ENCODE results near the gene BATF3.
A peak's percentile ranks its signal among the peaks of the same experiment; 100 is the strongest.
"Not testable (repeated sequence)": the region's sequence is repeated elsewhere in the genome, so short reads cannot be mapped to it uniquely, and the experiment has no call there.

The BATF3 gene

GRCh38 chr1:212721388-212722247, 22.0 kb upstream of the BATF3 start:
- peak; percentile 83 for DNase-seq (ENCODE audit: low read depth)
- no peak for TF ChIP-seq CTCF (conservative IDR thresholded peaks at IDR 0.05; ENCODE audit: control insufficient read depth, insufficient read depth, low read depth, low read length)
- H3K4me3 ChIP-seq (ENCODE audit: control insufficient read depth, low read depth, low read length): no peak overlapping the region

- DNase-seq (ENCODE audit: low read depth): no peak
- no peak for TF ChIP-seq CTCF (conservative IDR thresholded peaks at IDR 0.05; ENCODE audit: control insufficient read depth, insufficient read depth, low read depth, low read length)
- H3K4me3 ChIP-seq (ENCODE audit: control insufficient read depth, low read depth, low read length): no peak overlapping the region
Observed at GRCh38 chr1:212719633-212720032, 20.0 kb upstream of the BATF3 start.

- DNase-seq (ENCODE audit: low read depth): peak; percentile 49
- TF ChIP-seq CTCF (conservative IDR thresholded peaks at IDR 0.05; ENCODE audit: control insufficient read depth, insufficient read depth, low read depth, low read length): peak; percentile 35
Observed at GRCh38 chr1:212718499-212718898, 18.9 kb upstream of the BATF3 start.

GRCh38 chr1:212716161-212716560, 16.5 kb upstream of the BATF3 start:
- no peak overlapping the region for H3K4me3 ChIP-seq (ENCODE audit: control insufficient read depth, low read depth, low read length)
- DNase-seq (ENCODE audit: low read depth): no peak
- no peak for TF ChIP-seq CTCF (conservative IDR thresholded peaks at IDR 0.05; ENCODE audit: control insufficient read depth, insufficient read depth, low read depth, low read length)

More at GRCh38 chr1:212718499-212718898, 18.9 kb upstream of the BATF3 start:
- H3K4me3 ChIP-seq (ENCODE audit: control insufficient read depth, low read depth, low read length): no peak overlapping the region

GRCh38 chr1:212713465-212714136, 14.0 kb upstream of the BATF3 start:
- no peak for TF ChIP-seq CTCF (conservative IDR thresholded peaks at IDR 0.05; ENCODE audit: control insufficient read depth, insufficient read depth, low read depth, low read length)
- no peak overlapping the region for H3K4me3 ChIP-seq (ENCODE audit: control insufficient read depth, low read depth, low read length)
- DNase-seq (ENCODE audit: low read depth): no peak

GRCh38 chr1:212712451-212713303, 13.0 kb upstream of the BATF3 start:
- DNase-seq (ENCODE audit: low read depth): peak; percentile 64
- TF ChIP-seq CTCF (conservative IDR thresholded peaks at IDR 0.05; ENCODE audit: control insufficient read depth, insufficient read depth, low read depth, low read length): no peak

GRCh38 chr1:212711974-212712373, 12.3 kb upstream of the BATF3 start:
- not testable (repeated sequence) for DNase-seq (ENCODE audit: low read depth)

More at GRCh38 chr1:212712451-212713303, 13.0 kb upstream of the BATF3 start:
- H3K4me3 ChIP-seq (ENCODE audit: control insufficient read depth, low read depth, low read length): no peak overlapping the region

More at GRCh38 chr1:212711974-212712373, 12.3 kb upstream of the BATF3 start:
- H3K4me3 ChIP-seq (ENCODE audit: control insufficient read depth, low read depth, low read length): not testable (repeated sequence)
